Tibial nerve (tissue), 4 donors: ENCODE measurements around the gene HSFX4.
"Not testable (repeated sequence)": the region's sequence is repeated elsewhere in the genome, so short reads cannot be mapped to it uniquely, and the experiment has no call there.

ENCODE experiments used
- CTCF ChIP-seq, 5 experiments: fragments of 200-600 bp in 3 of 5; fragments of 450-650 bp in 2 of 5; sonication (generic) in 3 of 5; IDR thresholded peaks; one replicate each; pipeline ENCODE4 v1.5.1; 2016 to 2019; ENCODE audit warnings: antibody characterized with exemption in 5 of 5, mild to moderate bottlenecking in 3 of 5, moderate library complexity in 2 of 5
- EP300 ChIP-seq, 2 donors: sonication (generic); formaldehyde crosslinking; IDR thresholded peaks; one replicate each; pipeline ENCODE4 v1.6.1; 2017; ENCODE audit warnings: antibody characterized with exemption in 2 of 2, mild to moderate bottlenecking in 1 of 2
- POLR2A ChIP-seq, 2 donors: fragments of 450-650 bp; IDR thresholded peaks; one replicate each; pipeline ENCODE4 v1.6.1; 2017; ENCODE audit warnings: antibody characterized with exemption in 2 of 2, mild to moderate bottlenecking in 2 of 2, moderate library complexity in 2 of 2

- TF ChIP-seq POLR2A, CTCF, EP300 (IDR thresholded peaks at IDR 0.05): not testable (repeated sequence)
Measured at GRCh38 chrX:149937328-149937727, 8.0 kb downstream of the HSFX4 start.
